ENCODE measurements around the gene DNASE1L3. TPM values are rescaled to one million over a fixed set of nuclear protein-coding genes. Genes with fewer than 3 reads are reported as not detected.

DNASE1L3 gene
- total and polyA plus RNA-seq, 2 of the 13 experiments (the other 11 are each of a cell fraction or from before 2014, with no cell fraction given) = 0.86 to 1.7 TPM

DNA sequence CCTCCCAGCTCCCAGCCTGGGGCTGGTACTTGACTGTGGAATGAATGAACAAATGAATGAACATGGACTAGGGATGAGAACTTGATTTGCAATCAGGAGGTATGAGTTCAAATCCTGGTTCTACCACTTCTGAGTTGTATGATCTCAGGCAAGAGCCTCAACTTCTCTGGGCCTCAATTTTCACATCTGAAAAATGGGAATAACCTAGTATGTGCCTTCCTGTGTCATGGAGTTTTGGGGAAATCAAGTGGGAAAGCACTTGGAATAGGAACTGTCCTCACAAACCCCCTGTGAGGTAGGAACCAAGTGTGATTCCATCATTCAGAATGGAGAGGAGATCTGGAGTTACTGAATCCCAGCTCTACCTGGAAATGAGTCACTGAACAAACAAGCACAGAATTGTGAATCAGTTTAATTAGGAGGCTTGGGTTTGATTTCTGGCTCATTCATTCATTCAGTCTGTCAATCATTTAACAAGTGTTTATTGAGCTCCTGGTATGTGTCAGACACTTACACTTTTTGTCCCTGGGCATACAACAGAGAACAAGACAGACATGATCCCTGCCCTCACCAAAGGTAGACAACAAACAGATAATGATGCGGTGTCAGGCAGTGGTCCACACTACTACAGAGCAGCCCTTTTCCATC is 29.7 kb downstream of the DNASE1L3 start (continued):
- TF ChIP-seq ZNF782 (CRISPR knock-in tag; IDR thresholded peaks at IDR 0.05; ENCODE audit: borderline replicate concordance) = no peak
- TF ChIP-seq HES4 (CRISPR knock-in tag; IDR thresholded peaks at IDR 0.05; ENCODE audit: borderline replicate concordance) = no peak
- no peak for TF ChIP-seq ZNF790 (CRISPR knock-in tag; IDR thresholded peaks at IDR 0.05; ENCODE audit: borderline replicate concordance)
- TF ChIP-seq ZKSCAN1 (IDR thresholded peaks at IDR 0.05; ENCODE audit: low read length) = no peak
- no peak for TF ChIP-seq SP140L (CRISPR knock-in tag; IDR thresholded peaks at IDR 0.05; ENCODE audit: borderline replicate concordance)
- peak; percentile 80 for TF ChIP-seq KDM1A (CRISPR knock-in tag; IDR thresholded peaks at IDR 0.05)
- no peak for TF ChIP-seq TGIF2 (CRISPR knock-in tag; IDR thresholded peaks at IDR 0.05)
- TF ChIP-seq, protein P1, sequence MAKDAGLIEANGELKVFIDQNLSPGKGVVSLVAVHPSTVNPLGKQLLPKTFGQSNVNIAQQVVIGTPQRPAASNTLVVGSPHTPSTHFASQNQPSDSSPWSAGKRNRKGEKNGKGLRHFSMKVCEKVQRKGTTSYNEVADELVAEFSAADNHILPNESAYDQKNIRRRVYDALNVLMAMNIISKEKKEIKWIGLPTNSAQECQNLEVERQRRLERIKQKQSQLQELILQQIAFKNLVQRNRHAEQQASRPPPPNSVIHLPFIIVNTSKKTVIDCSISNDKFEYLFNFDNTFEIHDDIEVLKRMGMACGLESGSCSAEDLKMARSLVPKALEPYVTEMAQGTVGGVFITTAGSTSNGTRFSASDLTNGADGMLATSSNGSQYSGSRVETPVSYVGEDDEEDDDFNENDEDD (CRISPR knock-in tag; IDR thresholded peaks at IDR 0.05; ENCODE audit: borderline replicate concordance) = no peak
- no peak for TF ChIP-seq ZNF124 (CRISPR knock-in tag; IDR thresholded peaks at IDR 0.05)
- TF ChIP-seq, protein P2, sequence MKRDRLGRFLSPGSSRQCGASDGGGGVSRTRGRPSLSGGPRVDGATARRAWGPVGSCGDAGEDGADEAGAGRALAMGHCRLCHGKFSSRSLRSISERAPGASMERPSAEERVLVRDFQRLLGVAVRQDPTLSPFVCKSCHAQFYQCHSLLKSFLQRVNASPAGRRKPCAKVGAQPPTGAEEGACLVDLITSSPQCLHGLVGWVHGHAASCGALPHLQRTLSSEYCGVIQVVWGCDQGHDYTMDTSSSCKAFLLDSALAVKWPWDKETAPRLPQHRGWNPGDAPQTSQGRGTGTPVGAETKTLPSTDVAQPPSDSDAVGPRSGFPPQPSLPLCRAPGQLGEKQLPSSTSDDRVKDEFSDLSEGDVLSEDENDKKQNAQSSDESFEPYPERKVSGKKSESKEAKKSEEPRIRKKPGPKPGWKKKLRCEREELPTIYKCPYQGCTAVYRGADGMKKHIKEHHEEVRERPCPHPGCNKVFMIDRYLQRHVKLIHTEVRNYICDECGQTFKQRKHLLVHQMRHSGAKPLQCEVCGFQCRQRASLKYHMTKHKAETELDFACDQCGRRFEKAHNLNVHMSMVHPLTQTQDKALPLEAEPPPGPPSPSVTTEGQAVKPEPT (CRISPR knock-in tag; IDR thresholded peaks at IDR 0.05; ENCODE audit: low read depth) = no peak
- no peak for TF ChIP-seq ZNF543 (CRISPR knock-in tag; IDR thresholded peaks at IDR 0.05)
- TF ChIP-seq TAF15 (IDR thresholded peaks at IDR 0.05; ENCODE audit: low read depth, low read length, poor library complexity, severe bottlenecking) = no peak
- peak; percentile 88 for TF ChIP-seq FOSL1 (CRISPR knock-in tag; IDR thresholded peaks at IDR 0.05; ENCODE audit: borderline replicate concordance)
- TF ChIP-seq ELF4 (CRISPR knock-in tag; IDR thresholded peaks at IDR 0.05; ENCODE audit: borderline replicate concordance) = no peak
- TF ChIP-seq, protein P3, sequence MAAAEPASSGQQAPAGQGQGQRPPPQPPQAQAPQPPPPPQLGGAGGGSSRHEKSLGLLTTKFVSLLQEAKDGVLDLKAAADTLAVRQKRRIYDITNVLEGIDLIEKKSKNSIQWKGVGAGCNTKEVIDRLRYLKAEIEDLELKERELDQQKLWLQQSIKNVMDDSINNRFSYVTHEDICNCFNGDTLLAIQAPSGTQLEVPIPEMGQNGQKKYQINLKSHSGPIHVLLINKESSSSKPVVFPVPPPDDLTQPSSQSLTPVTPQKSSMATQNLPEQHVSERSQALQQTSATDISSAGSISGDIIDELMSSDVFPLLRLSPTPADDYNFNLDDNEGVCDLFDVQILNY (CRISPR knock-in tag; conservative IDR thresholded peaks at IDR 0.05) = no peak
- no peak for TF ChIP-seq CCAR2 (optimal IDR thresholded peaks at IDR 0.05; ENCODE audit: low read depth, low read length)
- TF ChIP-seq, protein P4, sequence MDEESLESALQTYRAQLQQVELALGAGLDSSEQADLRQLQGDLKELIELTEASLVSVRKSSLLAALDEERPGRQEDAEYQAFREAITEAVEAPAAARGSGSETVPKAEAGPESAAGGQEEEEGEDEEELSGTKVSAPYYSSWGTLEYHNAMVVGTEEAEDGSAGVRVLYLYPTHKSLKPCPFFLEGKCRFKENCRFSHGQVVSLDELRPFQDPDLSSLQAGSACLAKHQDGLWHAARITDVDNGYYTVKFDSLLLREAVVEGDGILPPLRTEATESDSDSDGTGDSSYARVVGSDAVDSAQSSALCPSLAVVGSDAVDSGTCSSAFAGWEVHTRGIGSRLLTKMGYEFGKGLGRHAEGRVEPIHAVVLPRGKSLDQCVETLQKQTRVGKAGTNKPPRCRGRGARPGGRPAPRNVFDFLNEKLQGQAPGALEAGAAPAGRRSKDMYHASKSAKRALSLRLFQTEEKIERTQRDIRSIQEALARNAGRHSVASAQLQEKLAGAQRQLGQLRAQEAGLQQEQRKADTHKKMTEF (CRISPR knock-in tag; IDR thresholded peaks at IDR 0.05) = peak; percentile 43; the same call in 1 of the 2 replicates
- no peak for TF ChIP-seq HMGA1 (CRISPR knock-in tag; conservative IDR thresholded peaks at IDR 0.05)
